ENCODE data around the gene CWC22.
"Not testable (repeated sequence)": the region's sequence is repeated elsewhere in the genome, so short reads cannot be mapped to it uniquely, and the experiment has no call there.

CWC22 gene

GRCh38 chr2:180010701-180011100 lies 3.6 kb upstream of the CWC22 start:
- no peak overlapping the region for H3K4me3 ChIP-seq
- no peaks in the 10 kb centered on the region for H3K9me3 ChIP-seq (ENCODE audit: low read depth, low read length)
- no peak overlapping the region for H3K9ac ChIP-seq (ENCODE audit: insufficient read length)
- no peak overlapping the region for H3K27ac ChIP-seq
- TF ChIP-seq FOXP2 (optimal IDR thresholded peaks at IDR 0.05; ENCODE audit: control extremely low read depth, extremely low read length, insufficient read depth) = no peak
- no peak for TF ChIP-seq EZH2 (IDR thresholded peaks at IDR 0.05)
- no peak for TF ChIP-seq POLR2AphosphoS5 (IDR thresholded peaks at IDR 0.05; ENCODE audit: borderline replicate concordance, low read depth, low read length)
- no peaks in the 10 kb centered on the region for H3K36me3 ChIP-seq (ENCODE audit: insufficient read depth, low read length)
- DNase-seq (ENCODE audit: low read depth, low spot score) = no peak

GRCh38 chr2:180006231-180006630 lies 866 bp downstream of the CWC22 start:
- no peak for DNase-seq (ENCODE audit: low read depth, low spot score)
- peak overlapping the region; percentile 87 for H3K4me3 ChIP-seq
- H3K36me3 ChIP-seq (ENCODE audit: insufficient read depth, low read length) = no peaks in the 10 kb centered on the region
- no peak for TF ChIP-seq EZH2 (IDR thresholded peaks at IDR 0.05)
- no peak for TF ChIP-seq FOXP2 (optimal IDR thresholded peaks at IDR 0.05; ENCODE audit: control extremely low read depth, extremely low read length, insufficient read depth)
- no peak for TF ChIP-seq POLR2AphosphoS5 (IDR thresholded peaks at IDR 0.05; ENCODE audit: borderline replicate concordance, low read depth, low read length)
- H3K27ac ChIP-seq = peak overlapping the region; percentile 97
- H3K9ac ChIP-seq (ENCODE audit: insufficient read length) = peak overlapping the region; percentile 96
- H3K9me3 ChIP-seq (ENCODE audit: low read depth, low read length) = no peaks in the 10 kb centered on the region

GRCh38 chr2:180005465-180005864 lies 1.6 kb downstream of the CWC22 start:
- peak overlapping the region; percentile 87 for H3K4me3 ChIP-seq
- not testable (repeated sequence) for DNase-seq (ENCODE audit: low read depth, low spot score); H3K9me3 ChIP-seq (ENCODE audit: low read depth, low read length); H3K27ac ChIP-seq; H3K36me3 ChIP-seq (ENCODE audit: insufficient read depth, low read length); H3K9ac ChIP-seq (ENCODE audit: insufficient read length)

- H3K27ac ChIP-seq = no peak overlapping the region
- H3K9ac ChIP-seq (ENCODE audit: insufficient read length) = no peak overlapping the region
- DNase-seq (ENCODE audit: low read depth, low spot score) = no peak
- H3K4me3 ChIP-seq = no peak overlapping the region
- no peaks in the 10 kb centered on the region for H3K36me3 ChIP-seq (ENCODE audit: insufficient read depth, low read length)
- H3K9me3 ChIP-seq (ENCODE audit: low read depth, low read length) = no peaks in the 10 kb centered on the region
- TF ChIP-seq POLR2AphosphoS5 (IDR thresholded peaks at IDR 0.05; ENCODE audit: borderline replicate concordance, low read depth, low read length) (no peak), FOXP2 (optimal IDR thresholded peaks at IDR 0.05; ENCODE audit: control extremely low read depth, extremely low read length, insufficient read depth) (no peak), EZH2 (IDR thresholded peaks at IDR 0.05) (no peak)
Measured at GRCh38 chr2:180004731-180005130, 2.4 kb downstream of the CWC22 start.

GRCh38 chr2:180003559-180003958 lies 3.5 kb downstream of the CWC22 start:
- Histone ChIP-seq H3K4me3 (no peak overlapping the region), H3K36me3 (ENCODE audit: insufficient read depth, low read length) (peaks cover 6% of the 10 kb centered on the region; the same call in 1 of the 2 replicates), H3K27ac (no peak overlapping the region), H3K9ac (ENCODE audit: insufficient read length) (no peak overlapping the region), H3K9me3 (ENCODE audit: low read depth, low read length) (no peaks in the 10 kb centered on the region)
- TF ChIP-seq FOXP2 (optimal IDR thresholded peaks at IDR 0.05; ENCODE audit: control extremely low read depth, extremely low read length, insufficient read depth) (no peak), EZH2 (IDR thresholded peaks at IDR 0.05) (no peak), POLR2AphosphoS5 (IDR thresholded peaks at IDR 0.05; ENCODE audit: borderline replicate concordance, low read depth, low read length) (no peak)
- DNase-seq (ENCODE audit: low read depth, low spot score) = no peak

- no peak for DNase-seq (ENCODE audit: low read depth, low spot score)
Measured at GRCh38 chr2:180003073-180003472, 4.0 kb downstream of the CWC22 start.

GRCh38 chr2:180002198-180002770 lies 4.8 kb downstream of the CWC22 start:
- no peak overlapping the region for H3K9ac ChIP-seq (ENCODE audit: insufficient read length)
- TF ChIP-seq EZH2 (IDR thresholded peaks at IDR 0.05) (no peak), FOXP2 (optimal IDR thresholded peaks at IDR 0.05; ENCODE audit: control extremely low read depth, extremely low read length, insufficient read depth) (no peak), POLR2AphosphoS5 (IDR thresholded peaks at IDR 0.05; ENCODE audit: borderline replicate concordance, low read depth, low read length) (no peak)
- no peaks in the 10 kb centered on the region for H3K9me3 ChIP-seq (ENCODE audit: low read depth, low read length)
- H3K27ac ChIP-seq = no peak overlapping the region
- H3K4me3 ChIP-seq = no peak overlapping the region
- no peak for DNase-seq (ENCODE audit: low read depth, low spot score)
- H3K36me3 ChIP-seq (ENCODE audit: insufficient read depth, low read length) = peaks cover 6% of the 10 kb centered on the region; the same call in 1 of the 2 replicates

More at GRCh38 chr2:180003073-180003472, 4.0 kb downstream of the CWC22 start:
- Histone ChIP-seq H3K4me3 (no peak overlapping the region), H3K36me3 (ENCODE audit: insufficient read depth, low read length) (peaks cover 6% of the 10 kb centered on the region; the same call in 1 of the 2 replicates), H3K9ac (ENCODE audit: insufficient read length) (no peak overlapping the region), H3K9me3 (ENCODE audit: low read depth, low read length) (no peaks in the 10 kb centered on the region), H3K27ac (no peak overlapping the region)
- TF ChIP-seq EZH2 (IDR thresholded peaks at IDR 0.05) (no peak), FOXP2 (optimal IDR thresholded peaks at IDR 0.05; ENCODE audit: control extremely low read depth, extremely low read length, insufficient read depth) (no peak), POLR2AphosphoS5 (IDR thresholded peaks at IDR 0.05; ENCODE audit: borderline replicate concordance, low read depth, low read length) (no peak)

GRCh38 chr2:180001726-180002125 lies 5.4 kb downstream of the CWC22 start:
- Histone ChIP-seq H3K9me3 (ENCODE audit: low read depth, low read length) (no peaks in the 10 kb centered on the region), H3K4me3 (no peak overlapping the region), H3K36me3 (ENCODE audit: insufficient read depth, low read length) (peaks cover 6% of the 10 kb centered on the region; the same call in 1 of the 2 replicates), H3K9ac (ENCODE audit: insufficient read length) (no peak overlapping the region), H3K27ac (no peak overlapping the region)
- TF ChIP-seq POLR2AphosphoS5 (IDR thresholded peaks at IDR 0.05; ENCODE audit: borderline replicate concordance, low read depth, low read length) = no peak
- no peak for TF ChIP-seq FOXP2 (optimal IDR thresholded peaks at IDR 0.05; ENCODE audit: control extremely low read depth, extremely low read length, insufficient read depth)
- no peak for TF ChIP-seq EZH2 (IDR thresholded peaks at IDR 0.05)
- DNase-seq (ENCODE audit: low read depth, low spot score) = no peak

GRCh38 chr2:180000434-180000833 lies 6.7 kb downstream of the CWC22 start:
- TF ChIP-seq FOXP2 (optimal IDR thresholded peaks at IDR 0.05; ENCODE audit: control extremely low read depth, extremely low read length, insufficient read depth) (no peak), EZH2 (IDR thresholded peaks at IDR 0.05) (no peak), POLR2AphosphoS5 (IDR thresholded peaks at IDR 0.05; ENCODE audit: borderline replicate concordance, low read depth, low read length) (no peak)
- Histone ChIP-seq H3K9ac (ENCODE audit: insufficient read length) (no peak overlapping the region), H3K9me3 (ENCODE audit: low read depth, low read length) (no peaks in the 10 kb centered on the region), H3K36me3 (ENCODE audit: insufficient read depth, low read length) (peaks cover 6% of the 10 kb centered on the region; the same call in 1 of the 2 replicates), H3K27ac (no peak overlapping the region), H3K4me3 (no peak overlapping the region)
- no peak for DNase-seq (ENCODE audit: low read depth, low spot score)
